ENCODE results near the gene FLOT1.
A peak's percentile ranks its signal among the peaks of the same experiment; 100 is the strongest.

The FLOT1 gene, protein sequence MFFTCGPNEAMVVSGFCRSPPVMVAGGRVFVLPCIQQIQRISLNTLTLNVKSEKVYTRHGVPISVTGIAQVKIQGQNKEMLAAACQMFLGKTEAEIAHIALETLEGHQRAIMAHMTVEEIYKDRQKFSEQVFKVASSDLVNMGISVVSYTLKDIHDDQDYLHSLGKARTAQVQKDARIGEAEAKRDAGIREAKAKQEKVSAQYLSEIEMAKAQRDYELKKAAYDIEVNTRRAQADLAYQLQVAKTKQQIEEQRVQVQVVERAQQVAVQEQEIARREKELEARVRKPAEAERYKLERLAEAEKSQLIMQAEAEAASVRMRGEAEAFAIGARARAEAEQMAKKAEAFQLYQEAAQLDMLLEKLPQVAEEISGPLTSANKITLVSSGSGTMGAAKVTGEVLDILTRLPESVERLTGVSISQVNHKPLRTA

DNA sequence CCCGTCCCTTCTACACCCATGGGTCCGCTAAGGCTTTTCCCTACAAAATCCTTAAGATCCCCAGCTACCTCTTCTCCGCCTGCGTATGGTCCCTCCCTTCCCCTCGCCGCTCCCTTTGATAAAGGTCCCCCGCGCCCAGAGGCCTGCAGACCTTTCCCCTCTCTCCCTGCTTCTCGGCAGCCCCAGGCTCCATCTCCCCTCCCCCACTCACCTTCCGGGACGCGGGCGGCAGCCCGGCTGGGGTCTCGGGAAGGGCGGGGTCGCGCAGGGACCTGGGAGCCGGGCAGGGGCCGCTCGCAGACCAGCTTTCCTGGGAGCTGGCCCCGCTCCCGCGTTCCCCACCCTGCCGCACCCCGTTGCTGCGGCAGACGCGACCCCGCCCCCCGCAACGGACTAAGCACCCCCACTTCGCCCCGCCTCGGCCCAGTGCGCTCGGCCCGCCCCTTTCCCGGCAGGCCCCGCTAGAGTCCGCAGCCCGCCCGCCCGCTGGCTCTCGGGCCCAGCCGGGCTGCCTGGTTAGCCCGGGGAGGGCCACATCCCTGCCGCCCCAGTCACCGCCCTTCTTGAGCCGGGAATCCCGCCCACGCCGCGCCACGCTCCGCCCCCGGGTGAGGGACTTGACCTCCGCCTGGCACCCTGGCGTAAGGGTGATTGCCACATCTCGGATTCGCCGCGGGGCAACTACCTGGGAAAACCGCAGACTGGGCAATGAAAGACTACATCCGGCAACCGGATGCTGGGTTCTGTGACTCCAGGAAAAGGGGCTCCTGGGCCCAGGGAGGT lies at the start of gene FLOT1:
Gene FLOT1, minus strand, starts transcription at position 372 of the 783 bp plus-strand sequence. CDS start 498 bp downstream, outside the sequence.
- peak; percentile 89 to 91 for DNase-seq (ENCODE audit: low read depth in 2 of 2)

DNA sequence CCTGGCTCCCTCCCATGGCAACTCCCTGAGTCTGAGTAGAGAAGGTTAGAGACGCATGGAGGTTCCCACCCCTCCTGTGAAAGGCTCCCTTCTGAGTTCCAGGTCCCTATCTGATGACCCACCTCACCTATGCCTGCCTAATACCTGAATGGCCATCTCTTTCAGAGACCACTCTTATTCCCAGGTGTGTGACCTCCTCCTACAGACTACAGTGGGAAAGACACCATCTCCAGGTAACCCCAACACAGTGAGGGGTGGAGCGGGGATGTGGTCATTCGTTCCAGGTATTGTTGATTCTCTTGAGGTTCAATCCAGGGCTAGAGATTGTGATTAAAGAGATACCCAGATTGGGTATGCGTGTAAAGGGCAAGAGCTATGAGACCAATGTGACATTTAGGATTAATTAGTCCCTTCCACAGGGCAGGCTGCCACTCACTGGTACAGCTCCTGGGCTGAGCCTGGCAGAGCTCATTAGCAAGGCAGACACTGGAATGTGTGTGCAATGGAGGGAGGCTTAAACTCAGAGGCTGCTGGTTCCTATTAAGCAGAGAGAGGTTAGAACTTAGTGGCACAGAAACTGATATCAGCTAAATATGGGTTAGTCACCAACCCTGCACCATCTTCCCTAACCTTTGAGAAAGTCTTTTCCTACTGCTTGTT lies 48.4 kb upstream of the FLOT1 start:
- DNase-seq (ENCODE audit: low read depth in 2 of 2), result no peak

DNA sequence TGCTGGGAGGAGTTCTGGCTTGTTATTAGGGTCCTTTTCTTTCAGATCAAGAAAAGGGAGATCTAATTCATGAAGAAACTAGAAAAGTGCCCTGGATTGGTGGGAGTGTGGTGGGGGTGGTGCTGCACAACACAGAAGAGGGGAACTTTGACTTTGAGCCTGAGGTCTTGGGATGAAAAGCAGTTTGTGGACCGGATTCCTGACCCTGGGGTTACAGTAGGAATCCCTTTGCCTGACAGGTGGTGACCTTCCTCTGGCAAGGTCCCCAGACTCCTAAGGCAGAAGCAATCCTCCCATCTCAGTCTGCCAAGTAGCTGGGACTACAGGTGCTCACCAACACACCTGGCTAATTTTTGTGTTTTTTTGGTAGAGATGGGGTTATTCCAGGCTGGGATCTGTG lies 47.1 kb upstream of the FLOT1 start:
- no peak for DNase-seq (ENCODE audit: low read depth in 2 of 2)

DNA sequence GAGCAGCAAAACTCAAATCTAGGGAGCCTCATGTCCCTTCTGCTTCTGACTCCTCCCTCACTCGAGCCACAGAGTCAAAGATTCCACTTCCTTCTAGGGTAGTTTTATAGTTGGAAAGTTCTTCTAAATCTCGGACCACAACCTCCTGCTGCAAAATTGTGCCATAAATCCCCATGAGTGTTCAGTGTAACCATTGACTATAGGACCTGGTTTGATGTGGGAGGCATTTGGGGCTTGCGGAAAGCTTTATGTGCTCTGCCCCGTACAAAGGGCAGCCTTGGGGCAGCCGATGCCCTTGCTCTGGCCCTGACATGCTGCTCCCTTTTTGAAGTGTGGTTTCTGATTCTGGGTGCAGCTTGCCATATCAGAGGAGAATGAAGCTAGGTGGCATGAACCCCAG lies 45.5 kb upstream of the FLOT1 start:
- peak in 1 of 2 experiments; percentile 38 for DNase-seq (ENCODE audit: low read depth in 2 of 2)

DNA sequence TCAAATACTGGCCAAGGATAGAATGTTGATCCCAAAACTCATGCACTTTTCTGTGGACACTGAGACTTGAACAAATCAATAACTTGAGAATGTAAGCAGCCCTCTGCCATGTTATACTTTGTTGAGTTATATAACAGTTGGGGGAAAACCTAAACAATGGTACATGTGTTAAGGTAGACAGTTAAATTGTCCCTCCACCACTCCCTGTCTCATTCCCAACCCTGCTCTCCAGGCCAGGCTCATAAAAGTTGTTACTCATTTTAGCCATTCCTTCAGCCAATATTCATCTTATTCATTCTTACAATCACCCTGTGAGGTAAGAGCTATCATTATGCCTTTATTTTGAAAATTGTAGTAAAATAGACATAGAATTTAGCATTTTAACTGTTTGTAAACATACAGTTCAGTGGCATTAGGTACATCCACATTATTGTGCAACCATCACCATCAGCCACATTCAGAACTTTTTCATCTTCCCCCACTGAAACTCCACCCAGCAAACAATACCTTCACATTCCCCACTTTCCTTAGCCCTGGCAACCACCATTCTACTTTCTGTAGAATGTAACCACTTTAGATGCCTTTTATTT lies 40.0 kb upstream of the FLOT1 start:
- DNase-seq (ENCODE audit: low read depth in 2 of 2), result no peak

DNA sequence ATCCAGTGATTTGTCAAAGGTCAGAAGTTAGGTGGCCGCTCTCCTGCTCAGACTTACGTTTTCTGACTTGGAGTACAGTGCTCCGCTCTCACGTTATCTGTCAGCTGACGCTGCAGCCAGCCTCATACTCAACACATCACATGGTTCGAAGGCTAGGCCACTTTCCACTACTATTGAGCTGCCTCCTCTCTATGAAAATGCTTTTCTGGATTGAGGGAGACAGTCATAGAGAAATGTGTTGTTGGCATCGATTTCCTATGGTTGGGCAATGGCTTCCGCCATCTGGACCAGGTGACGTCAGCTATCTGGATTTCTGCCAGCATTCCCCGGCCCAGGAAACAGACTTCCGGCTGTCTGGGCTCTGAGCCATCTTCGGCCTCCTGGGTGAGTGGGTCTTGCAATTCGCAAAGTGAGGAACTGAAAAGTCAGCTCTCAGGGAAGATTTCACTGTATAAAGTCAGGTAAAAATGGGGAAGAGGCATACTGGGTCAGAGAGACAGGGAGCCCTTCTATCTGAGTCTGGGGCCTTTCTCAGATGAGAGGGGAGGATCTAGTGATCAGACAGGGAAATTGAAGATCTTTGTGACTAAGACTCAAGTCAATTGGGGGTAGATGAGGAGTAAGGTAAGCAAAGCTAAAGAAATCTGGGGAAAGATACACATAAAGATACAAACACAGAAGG lies 39.4 kb upstream of the FLOT1 start:
- DNase-seq (ENCODE audit: low read depth in 2 of 2), result peak; percentile 98 to 99

DNA sequence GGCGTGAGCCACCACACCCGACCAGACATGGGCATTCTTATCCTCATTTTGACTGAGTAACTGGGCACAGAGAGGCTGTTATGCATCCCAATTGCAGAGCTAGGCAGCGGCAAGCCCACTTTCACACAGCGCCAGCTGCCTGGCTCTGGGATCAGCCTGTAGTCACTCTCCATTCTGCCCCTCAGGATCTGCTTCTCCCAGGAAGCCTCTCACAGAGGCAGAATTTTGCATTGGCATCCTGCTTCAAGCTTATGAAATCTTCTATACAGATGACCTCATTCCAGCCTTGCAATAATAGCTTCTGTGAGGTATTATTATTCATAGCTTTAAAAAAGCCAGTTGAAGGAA lies 38.9 kb upstream of the FLOT1 start:
- no peak for DNase-seq (ENCODE audit: low read depth in 2 of 2)

DNA sequence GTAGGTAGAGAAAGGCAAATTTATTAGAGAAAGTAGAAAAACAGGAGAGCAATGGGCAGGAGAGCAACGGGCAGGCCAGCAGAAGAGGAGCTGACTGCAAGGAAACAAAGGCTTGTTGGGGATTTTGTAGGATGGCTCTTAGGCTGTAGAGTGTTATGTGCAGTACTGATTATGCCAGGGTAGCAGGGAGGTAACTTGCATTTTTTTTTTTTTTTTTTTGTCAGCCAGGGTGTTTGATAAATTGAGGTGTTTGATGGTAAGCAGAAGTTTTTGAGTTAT lies 38.1 kb upstream of the FLOT1 start:
- DNase-seq (ENCODE audit: low read depth in 2 of 2), result no peak

DNA sequence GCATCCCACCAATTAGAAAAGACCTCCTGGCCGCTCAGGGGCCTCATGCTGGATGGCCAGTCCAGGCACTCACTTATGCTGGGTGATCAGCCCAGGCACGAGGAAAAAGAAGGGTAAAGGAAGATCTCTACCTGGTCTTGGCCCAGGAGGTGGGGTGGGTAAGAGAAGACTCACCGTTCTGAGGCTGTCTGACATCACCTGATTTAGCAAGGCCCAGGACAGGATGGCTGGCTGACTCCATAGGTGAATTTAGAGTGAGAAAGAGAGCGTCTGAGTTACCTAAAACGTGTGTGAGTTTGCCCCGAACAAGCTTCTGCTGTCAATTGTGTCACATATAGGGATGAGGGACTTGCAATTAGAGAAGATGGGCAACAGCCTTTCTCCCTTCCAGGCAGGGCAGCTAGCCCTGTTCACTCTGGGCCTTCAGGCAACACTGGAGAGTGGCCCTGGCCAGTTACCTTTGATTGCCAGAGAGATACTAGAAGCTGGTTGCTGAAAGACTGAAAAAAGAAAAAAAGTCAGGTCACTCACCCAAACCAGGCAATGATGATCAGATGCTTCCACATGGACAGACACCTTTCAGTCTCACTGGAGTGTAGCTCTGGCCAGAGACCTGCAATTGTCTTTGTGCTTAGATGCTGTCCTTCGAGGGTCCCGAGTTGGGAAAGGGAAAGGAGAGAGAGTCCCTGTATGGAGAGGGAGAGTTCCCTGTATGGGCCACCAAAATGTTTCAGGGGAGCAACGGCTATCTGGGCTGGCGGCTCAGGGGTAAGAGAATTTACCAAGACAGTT lies 37.6 kb upstream of the FLOT1 start:
- DNase-seq (ENCODE audit: low read depth in 2 of 2), result no peak

DNA sequence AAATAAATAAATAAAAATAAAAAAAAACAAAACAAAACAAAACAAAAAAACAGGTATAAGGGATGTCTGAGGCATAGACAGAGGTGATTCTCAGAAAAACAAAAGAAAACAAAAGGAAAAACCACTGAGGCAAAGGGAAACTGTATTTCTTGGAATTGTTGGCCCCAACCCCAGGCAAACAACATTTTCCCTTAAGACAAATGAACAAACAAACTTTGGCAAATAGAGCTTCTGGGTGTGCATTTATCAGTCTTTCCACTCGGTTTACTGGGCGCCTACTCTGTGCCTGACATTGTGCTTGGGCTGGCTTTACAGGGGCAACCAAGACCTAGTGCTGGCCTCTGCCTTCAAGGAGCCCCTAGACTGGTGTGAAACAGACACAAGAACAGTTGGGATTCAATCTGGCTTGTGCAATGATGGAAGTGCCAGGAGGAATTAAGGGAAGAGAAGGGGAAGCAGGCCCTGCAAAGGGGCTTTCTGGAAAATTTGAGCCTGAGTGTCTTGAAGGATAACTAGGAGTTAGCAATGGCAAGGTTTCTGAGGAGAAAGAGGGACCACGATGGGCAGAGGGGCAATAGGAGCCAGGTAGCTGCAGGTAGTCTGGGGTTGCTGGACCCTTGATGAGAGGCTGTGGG lies 35.6 kb upstream of the FLOT1 start:
- DNase-seq (ENCODE audit: low read depth in 2 of 2), result no peak

DNA sequence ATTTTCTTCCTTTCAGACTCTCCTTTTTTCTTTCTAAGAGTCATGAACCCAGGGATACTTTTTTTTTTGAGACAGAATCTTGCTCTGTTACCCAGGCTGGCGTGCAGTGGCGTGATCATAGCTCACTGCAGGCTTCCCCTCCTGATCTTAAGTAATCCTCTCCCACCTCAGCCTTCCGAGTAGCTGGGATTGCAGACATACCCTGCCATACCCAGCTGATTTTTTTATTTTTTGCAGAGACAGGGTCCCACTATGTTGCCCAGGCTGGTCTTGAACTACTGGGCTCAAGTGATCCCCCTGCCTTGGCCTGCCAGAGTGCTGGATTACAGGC lies 34.6 kb upstream of the FLOT1 start:
- DNase-seq (ENCODE audit: low read depth in 2 of 2), result no peak

DNA sequence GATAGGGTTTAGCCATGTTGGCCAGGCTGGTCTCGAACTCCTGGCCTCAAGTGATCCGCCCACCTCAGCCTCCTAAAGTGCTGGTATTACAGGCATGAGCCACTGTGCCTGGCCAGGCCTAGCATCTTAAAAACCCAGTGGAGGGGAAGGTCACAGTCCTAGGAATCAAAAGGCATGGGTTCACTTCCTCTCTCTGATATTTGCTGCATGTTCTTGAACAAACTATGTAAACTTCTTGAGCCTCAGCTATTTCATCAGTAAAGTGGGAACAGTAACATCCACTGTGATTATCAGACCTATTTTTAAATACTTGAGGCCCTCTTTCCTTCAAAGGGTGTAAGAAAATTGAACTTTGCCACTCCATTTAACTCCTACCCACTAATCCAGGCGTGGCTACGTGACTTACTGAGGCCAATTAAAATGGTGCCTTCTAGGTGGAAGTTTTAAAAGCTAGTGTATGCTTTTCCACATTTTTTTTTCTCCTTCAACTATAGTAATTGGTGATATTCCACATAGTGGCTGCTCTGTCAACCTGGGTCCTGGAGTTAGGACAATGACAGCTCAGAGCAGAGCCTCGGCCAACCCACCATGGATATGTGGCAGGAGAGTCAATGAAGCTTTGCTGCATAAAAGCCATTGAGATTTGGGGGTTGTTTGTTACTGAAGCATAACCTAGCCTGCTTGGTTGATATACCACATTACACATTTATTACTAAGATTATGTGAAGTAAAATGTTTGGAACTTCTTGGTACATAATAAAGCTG lies 34.1 kb upstream of the FLOT1 start:
- no peak for DNase-seq (ENCODE audit: low read depth in 2 of 2)

DNA sequence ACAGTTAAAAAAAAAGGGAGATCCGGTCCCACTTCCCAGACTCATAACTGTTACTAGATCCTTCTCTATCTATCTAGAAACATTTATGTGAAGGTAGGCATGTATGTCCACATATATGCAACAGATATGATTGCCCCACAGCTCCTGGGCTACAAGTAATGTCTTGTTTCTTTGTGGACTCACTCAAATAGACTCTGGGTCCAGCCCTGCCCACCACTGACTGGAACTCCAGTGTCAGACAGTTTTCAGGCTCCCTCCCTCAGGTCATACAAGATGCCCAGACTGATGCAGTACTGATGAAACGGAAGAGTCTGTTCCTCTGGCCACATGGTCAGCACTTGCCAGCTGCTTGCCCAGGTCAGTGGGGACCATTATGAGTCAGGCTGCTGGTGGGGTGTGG lies 32.6 kb upstream of the FLOT1 start:
- no peak for DNase-seq (ENCODE audit: low read depth in 2 of 2)

DNA sequence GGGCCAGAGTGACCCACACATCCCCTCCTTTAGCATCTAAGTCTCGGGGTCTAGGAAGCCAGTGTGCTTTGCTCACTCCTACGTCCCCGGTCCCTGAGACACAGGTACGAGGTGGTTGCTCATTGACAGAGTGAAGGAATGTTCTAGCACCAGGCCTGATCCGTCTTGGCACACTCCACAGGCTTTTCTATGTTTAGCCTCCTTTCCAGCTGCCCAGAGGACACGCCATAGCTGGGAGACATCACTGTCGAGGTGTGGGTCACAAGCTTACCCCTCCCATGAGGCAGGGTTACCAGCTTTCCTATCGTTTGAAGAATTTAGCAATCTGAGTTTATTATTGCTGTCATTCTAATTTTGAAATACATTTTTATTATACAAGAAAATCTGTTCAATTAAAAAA lies 32.2 kb upstream of the FLOT1 start:
- DNase-seq (ENCODE audit: low read depth in 2 of 2), result no peak

DNA sequence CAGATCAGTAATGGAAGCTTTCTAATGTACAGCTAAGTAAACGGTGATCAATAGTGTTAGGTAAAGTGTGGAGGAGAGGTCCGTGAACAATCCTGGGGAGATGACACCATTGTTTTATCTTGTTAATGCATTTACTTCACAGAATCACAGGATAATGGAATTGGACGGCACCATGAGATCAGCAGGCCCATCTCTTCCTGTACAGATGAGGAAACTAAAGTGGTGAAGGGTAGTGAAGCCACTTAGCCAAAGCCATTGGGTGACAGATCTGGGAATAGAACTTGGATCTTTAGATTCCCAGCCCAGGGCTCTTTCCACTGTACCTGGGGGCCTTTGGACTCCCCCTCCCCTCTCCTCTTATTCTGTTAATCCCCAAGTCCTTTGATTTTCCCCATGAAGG lies 28.1 kb upstream of the FLOT1 start:
- no peak for DNase-seq (ENCODE audit: low read depth in 2 of 2)

DNA sequence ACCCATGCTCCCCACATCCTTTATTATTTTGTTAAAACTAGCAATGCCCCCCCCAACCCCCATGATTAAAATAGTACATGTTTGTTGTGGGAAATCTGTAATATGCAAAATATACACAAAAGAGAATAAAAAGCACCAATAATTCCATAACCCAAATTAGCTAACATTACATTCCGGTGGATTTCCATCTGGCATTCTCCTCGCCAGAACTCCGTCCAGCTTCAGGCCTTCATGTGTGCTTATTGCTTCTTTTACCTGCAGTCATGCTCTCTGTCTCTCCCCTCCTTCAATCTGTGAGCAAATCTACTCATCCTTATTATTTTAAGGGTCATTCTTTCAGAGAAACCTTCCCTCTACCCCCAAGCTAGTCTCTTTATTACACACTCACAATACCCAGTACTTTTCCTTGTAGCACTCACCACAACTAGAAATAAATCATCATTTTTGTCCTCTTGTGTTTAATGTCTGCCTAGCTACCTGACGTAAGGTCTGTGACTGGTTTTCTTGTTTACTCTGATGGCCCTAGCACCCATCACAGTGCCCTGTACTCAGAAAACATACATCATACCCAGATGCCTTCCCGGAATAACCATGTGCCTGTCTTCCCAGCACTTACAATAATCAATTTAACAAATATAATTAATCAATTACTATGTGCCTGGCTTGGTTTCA lies 27.5 kb upstream of the FLOT1 start:
- no peak for DNase-seq (ENCODE audit: low read depth in 2 of 2)

DNA sequence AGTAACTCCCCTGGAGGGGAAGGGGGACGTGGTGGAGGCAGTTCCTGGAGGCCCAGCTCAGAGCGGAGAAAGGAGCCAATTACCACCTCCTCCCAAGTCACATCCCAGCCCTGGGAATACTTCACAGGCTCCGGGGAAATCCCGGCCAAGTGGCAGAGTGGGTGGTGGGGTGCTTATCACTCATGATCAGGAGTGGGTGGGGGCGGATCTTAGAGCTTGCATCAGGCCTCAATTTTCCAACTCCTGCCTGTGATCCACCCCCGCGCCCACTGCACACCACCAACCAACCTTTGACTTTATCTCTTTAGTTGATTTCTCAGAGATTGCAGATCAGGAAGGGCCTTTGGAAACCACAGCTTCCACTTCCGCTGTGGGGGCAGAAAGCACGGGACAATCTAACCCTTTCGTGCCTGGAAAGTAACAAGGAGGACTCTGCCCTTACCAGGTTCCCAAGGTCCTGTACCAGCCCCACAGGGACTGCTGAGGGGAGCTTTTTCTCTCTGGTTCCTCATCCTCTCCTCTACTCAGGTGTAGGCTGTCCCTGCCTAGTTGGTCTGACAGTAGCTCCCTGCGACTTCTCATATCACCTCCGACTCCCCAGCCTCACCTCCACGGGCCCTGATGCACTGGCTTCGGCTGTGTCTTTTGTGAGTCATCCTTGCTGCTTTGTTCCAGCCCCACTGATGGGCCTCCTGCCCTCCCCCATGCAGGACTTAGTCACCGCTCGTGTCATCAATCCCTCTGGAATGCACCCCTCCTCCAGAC lies 26.8 kb upstream of the FLOT1 start:
- peak; percentile 85 to 89 for DNase-seq (ENCODE audit: low read depth in 2 of 2)

DNA sequence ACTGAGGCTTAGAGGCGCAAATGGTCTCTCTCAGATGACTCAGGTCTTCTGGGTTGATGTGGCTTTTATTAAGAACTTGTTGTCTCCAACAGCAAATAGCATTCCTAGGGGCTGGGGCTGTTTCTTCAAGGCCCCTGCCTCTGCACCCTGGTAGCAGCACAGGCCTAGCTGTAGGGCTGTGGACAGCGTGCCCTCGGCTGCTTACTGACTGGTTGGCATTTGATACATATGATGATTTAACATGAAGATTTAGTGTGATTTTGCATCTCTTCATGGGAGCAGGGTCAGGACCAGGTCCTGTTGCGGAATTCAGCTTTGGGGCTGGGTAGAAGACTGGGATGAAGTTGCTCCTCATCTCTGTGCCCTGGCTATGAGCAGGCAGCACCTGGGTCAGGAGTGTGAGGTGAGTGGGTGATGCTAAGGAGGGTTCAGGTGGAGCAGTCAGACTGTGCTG lies 26.2 kb upstream of the FLOT1 start:
- DNase-seq (ENCODE audit: low read depth in 2 of 2), result no peak

DNA sequence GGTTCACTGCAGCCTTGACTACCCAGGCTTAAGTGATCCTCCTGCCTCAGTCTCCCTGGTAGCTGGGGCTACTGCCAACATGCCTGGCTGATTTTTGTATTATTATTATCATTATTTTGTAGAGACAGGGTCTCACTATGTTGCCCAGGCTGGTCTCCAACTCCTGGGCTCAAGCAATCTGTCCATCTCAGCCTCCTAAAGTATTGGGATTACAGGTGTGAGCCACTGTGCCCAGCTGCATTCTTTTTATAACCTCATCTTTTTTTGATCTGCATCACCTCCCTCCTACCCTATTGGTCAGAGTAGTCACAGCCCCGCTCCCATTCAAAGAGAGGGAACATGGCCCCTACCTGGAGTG lies 25.4 kb upstream of the FLOT1 start:
- DNase-seq (ENCODE audit: low read depth in 2 of 2), result no peak
